Stomach smooth muscle (tissue), 2 donors: Measurements from ENCODE around the gene CD79B.
"Not testable (repeated sequence)": the region's sequence is repeated elsewhere in the genome, so short reads cannot be mapped to it uniquely, and the experiment has no call there.

Experiments used
- H3K27ac ChIP-seq: one replicate; pipeline ENCODE4 v1.7.0; 2013; ENCODE audit warnings: mild to moderate bottlenecking, low read length, inconsistent platforms
- H3K27me3 ChIP-seq, 2 donors: one replicate each; pipeline ENCODE4 v1.7.0; 2013; ENCODE audit warnings: low read length in 2 of 2; ENCODE audit not compliant: insufficient read depth in 2 of 2, control insufficient read depth in 1 of 2
- H3K36me3 ChIP-seq, 2 donors: one replicate each; pipeline ENCODE4 v1.7.0; 2013; ENCODE audit warnings: low read length in 2 of 2; ENCODE audit not compliant: control insufficient read depth in 2 of 2, insufficient read depth in 2 of 2
- H3K4me1 ChIP-seq: one replicate; pipeline ENCODE4 v1.7.0; 2013; ENCODE audit warnings: low read length; ENCODE audit not compliant: control insufficient read depth, insufficient read depth
- H3K4me3 ChIP-seq, 2 donors: one replicate each; pipeline ENCODE4 v1.7.0; 2013; ENCODE audit warnings: low read length in 2 of 2
- H3K9ac ChIP-seq, 2 donors: one replicate each; pipeline ENCODE4 v1.7.0; 2013; ENCODE audit warnings: low read length in 2 of 2, mild to moderate bottlenecking in 1 of 2
- H3K9me3 ChIP-seq, 2 donors: one replicate each; pipeline ENCODE4 v1.7.0; 2013; ENCODE audit warnings: low read length in 2 of 2; ENCODE audit not compliant: control insufficient read depth in 2 of 2
- donor health status: healthy.
- donor health status: Pancreatic carcinoma.

CD79B gene

DNA sequence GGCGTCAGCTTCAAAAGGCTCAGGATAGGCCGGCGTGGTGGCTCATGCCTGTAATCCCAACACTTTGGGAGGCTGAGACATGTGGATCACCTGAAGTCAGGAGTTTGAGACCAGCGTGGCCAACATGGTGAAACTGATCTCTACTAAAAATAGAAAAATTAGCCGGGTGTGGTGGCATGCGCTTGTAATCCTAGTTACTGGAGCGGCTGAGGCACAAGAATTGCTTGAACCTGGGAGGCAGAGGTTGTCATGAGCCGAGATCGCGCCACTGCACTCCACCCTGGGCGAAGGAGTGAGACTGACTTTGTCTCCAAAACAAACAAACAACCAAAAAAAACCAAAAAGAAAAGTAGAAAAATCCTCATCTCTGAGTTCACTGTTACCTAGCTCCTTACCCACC, 47.0 kb downstream of the CD79B start:
- not testable (repeated sequence) for H3K9me3 ChIP-seq, H3K9ac ChIP-seq, H3K27ac ChIP-seq, H3K4me3 ChIP-seq, H3K36me3 ChIP-seq, H3K4me1 ChIP-seq, H3K27me3 ChIP-seq

DNA sequence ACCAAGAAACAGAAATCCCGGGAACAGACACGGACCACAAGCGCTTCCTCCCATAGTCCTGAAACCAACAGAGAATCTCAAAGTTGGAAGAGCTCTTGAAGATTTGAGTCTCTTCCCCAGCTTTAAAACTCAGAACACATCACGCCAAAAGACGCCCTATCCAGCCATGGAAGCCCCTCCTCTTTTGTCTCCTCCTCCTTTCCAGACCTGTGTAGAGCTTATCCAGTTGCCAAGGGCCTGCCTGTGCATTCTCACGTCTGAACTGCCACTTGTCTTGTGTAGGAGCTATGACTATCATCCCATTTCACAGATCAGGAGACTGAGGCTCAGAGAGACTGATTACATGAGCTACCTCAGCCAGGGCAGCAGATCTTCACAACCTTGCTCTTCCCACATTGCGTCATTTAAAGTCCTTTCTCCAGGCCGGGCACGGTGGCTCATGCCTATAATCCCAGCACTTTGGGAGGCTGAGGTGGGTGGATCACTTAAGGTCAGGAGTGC, 49.5 kb downstream of the CD79B start:
- not testable (repeated sequence) for H3K9ac ChIP-seq, H3K4me3 ChIP-seq, H3K9me3 ChIP-seq, H3K27me3 ChIP-seq, H3K27ac ChIP-seq, H3K36me3 ChIP-seq, H3K4me1 ChIP-seq

DNA sequence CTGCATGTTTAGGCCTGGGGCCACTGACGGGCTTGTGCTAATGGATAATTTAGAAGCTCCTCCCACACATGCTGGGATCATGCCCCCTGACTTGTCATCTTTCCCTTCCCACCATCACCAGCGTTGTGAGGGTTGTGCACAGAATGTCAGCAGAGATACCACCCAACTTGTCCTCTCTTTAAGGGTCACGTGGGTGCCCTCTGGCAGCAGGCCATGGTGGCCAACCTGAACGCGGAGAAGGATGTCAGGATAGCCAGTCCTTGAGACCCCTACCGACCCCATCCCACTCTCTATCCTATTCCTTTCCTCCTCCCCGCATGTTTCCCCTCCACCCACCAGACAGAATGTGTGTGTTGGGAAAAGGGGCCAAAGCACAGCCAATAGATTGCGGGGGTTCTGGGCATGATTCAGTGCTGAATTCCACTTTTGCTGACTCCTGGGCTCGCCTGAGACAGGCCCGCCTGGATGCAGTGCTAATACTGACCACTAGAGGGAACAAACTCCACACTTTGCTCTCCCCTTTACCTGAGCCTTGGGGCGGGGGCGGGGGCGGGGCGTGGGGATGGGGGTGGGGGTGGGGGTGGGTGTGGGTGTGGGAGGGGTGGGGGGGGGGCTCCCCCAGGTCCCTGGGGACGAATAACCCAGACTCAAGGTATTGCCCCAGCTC, 50.1 kb downstream of the CD79B start, which contains the start of gene GH2:
Gene GH2, minus strand, starts transcription at position 10 of the 667 bp plus-strand sequence. CDS start 143 bp downstream, outside the sequence.
- H3K4me1 ChIP-seq = no peaks in the 10 kb centered on the region
- H3K27me3 ChIP-seq = no peaks in the 10 kb centered on the region
- no peak within 1 kb of the TSS for H3K9ac ChIP-seq
- H3K36me3 ChIP-seq = no peaks in the 10 kb centered on the region
- no peaks in the 10 kb centered on the region for H3K9me3 ChIP-seq
- no peak within 1 kb of the TSS for H3K4me3 ChIP-seq
- H3K27ac ChIP-seq = no peak within 1 kb of the TSS

DNA sequence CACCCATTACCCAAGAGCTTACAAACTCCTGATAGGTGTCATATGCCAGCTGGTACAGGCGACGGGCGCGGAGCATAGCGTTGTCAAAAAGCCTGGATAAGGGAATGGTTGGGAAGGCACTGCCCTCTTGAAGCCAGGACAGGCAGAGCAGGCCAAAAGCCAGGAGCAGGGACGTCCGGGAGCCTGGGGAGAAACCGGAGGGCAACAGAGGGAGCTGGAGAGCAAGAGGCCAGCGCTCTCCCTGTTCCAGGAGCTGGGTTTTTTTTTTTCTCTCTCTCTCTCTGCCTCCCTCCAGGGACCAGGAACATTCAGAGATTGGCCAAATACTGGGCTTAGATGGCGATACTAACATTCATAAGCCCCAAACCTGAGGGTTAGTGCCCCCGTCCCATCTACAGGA, 50.8 kb downstream of the CD79B start:
- H3K4me1 ChIP-seq, H3K4me3 ChIP-seq, H3K36me3 ChIP-seq, H3K9me3 ChIP-seq, H3K27me3 ChIP-seq, H3K27ac ChIP-seq, H3K9ac ChIP-seq: not testable (repeated sequence)

DNA sequence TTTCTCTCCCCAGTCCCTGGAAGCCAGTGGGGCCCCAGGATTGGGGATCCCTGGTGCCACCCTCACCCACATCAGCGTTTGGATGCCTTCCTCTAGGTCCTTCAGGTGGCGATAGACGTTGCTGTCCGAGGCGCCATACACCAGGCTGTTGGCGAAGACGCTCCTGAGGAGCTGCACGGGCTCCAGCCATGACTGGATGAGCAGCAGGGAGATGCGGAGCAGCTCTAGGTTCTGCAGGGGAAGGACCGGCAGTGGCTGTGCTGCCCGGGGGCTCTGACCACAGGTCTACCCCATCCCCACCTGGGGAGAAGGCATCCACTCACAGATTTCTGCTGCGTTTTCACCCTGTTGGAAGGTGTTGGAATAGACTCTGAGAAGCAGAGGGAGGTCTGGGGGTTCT, 51.4 kb downstream of the CD79B start:
- Histone ChIP-seq H3K27me3 (no peaks in the 10 kb centered on the region), H3K36me3 (no peaks in the 10 kb centered on the region), H3K4me1 (no peaks in the 10 kb centered on the region), H3K9me3 (no peaks in the 10 kb centered on the region), H3K4me3 (no peak overlapping the region), H3K27ac (no peak overlapping the region), H3K9ac (no peak overlapping the region)
